ENCODE measurements around the gene ETFBKMT. TPM values are rescaled to one million over a fixed set of nuclear protein-coding genes. Genes with fewer than 3 reads are reported as not detected.
"Not testable (repeated sequence)": the region's sequence is repeated elsewhere in the genome, so short reads cannot be mapped to it uniquely, and the experiment has no call there.

Gene ETFBKMT
- polyA plus RNA-seq, 1 donor (not counting 4 experiments of a cell fraction or from before 2014, with no cell fraction given) = 1.4 TPM

- no peak for FAIRE-seq
Observed at GRCh38 chr12:31714406-31715271, 55.2 kb downstream of the ETFBKMT start.

GRCh38 chr12:31715283-31715825, 55.9 kb downstream of the ETFBKMT start:
- H3K4me2 ChIP-seq (ENCODE audit: control insufficient read depth, extremely low read depth, insufficient read depth, low read depth, low read length) = no peak overlapping the region
- no peaks in the 10 kb centered on the region for H3K27me3 ChIP-seq (ENCODE audit: control insufficient read depth, extremely low read depth, insufficient read depth, low read length)
- H3K9me3 ChIP-seq (ENCODE audit: control insufficient read depth, low read depth, low read length) = no peaks in the 10 kb centered on the region
- H3K27ac ChIP-seq (ENCODE audit: control insufficient read depth, insufficient read depth, low read length) = no peak overlapping the region
- H4K20me1 ChIP-seq (ENCODE audit: control insufficient read depth, extremely low read depth, insufficient read depth, low read length) = no peaks in the 10 kb centered on the region
- TF ChIP-seq CTCF (optimal IDR thresholded peaks at IDR 0.05 in 1 of 3, IDR thresholded peaks at IDR 0.05 in 1 of 3, conservative IDR thresholded peaks at IDR 0.05 in 1 of 3; ENCODE audit: extremely low read depth in 1 of 3, insufficient read depth in 2 of 3, low read length in 3 of 3) = no peak
- TF ChIP-seq EZH2 (IDR thresholded peaks at IDR 0.05; ENCODE audit: low read length) = no peak
- H2AFZ ChIP-seq (ENCODE audit: control insufficient read depth, low read length) = peak overlapping the region; percentile 37
- H3K36me3 ChIP-seq (ENCODE audit: control insufficient read depth in 2 of 2, extremely low read depth in 1 of 2, insufficient read depth in 2 of 2, low read length in 2 of 2) = no peaks in the 10 kb centered on the region
- no peak for DNase-seq (ENCODE audit: low read depth, low spot score)
- FAIRE-seq = peak; percentile 32
- no peak overlapping the region for H3K9ac ChIP-seq (ENCODE audit: control insufficient read depth, extremely low read depth, insufficient read depth, low read length)
- no peaks in the 10 kb centered on the region for H3K4me1 ChIP-seq (ENCODE audit: control insufficient read depth, extremely low read depth, insufficient read depth, low read length)
- no peaks in the 10 kb centered on the region for H3K79me2 ChIP-seq (ENCODE audit: control insufficient read depth, insufficient read depth, low read length)
- dilution Hi-C loops (cut with MboI; ENCODE audit: extremely low pct_ligation_motif_present, low sequenced_read_pairs) = no loop called here
- H3K4me3 ChIP-seq (ENCODE audit: control insufficient read depth in 2 of 3, extremely low read depth in 1 of 3, insufficient read depth in 2 of 3, low read depth in 1 of 3, low read length in 3 of 3) = no peak overlapping the region
- no peaks in the 10 kb centered on the region for H3K9me1 ChIP-seq (ENCODE audit: control insufficient read depth, extremely low read depth, insufficient read depth, low read length)

More at GRCh38 chr12:31714406-31715271, 55.2 kb downstream of the ETFBKMT start:
- H3K9me3 ChIP-seq (ENCODE audit: control insufficient read depth, low read depth, low read length) = no peaks in the 10 kb centered on the region
- no peaks in the 10 kb centered on the region for H3K79me2 ChIP-seq (ENCODE audit: control insufficient read depth, insufficient read depth, low read length)
- no peak for DNase-seq (ENCODE audit: low read depth, low spot score)
- dilution Hi-C loops (cut with MboI; ENCODE audit: extremely low pct_ligation_motif_present, low sequenced_read_pairs) = no loop called here
- H3K4me1 ChIP-seq (ENCODE audit: control insufficient read depth, extremely low read depth, insufficient read depth, low read length) = no peaks in the 10 kb centered on the region
- no peaks in the 10 kb centered on the region for H3K27me3 ChIP-seq (ENCODE audit: control insufficient read depth, extremely low read depth, insufficient read depth, low read length)
- no peak overlapping the region for H3K27ac ChIP-seq (ENCODE audit: control insufficient read depth, insufficient read depth, low read length)
- no peak for TF ChIP-seq EZH2 (IDR thresholded peaks at IDR 0.05; ENCODE audit: low read length)
- TF ChIP-seq CTCF (optimal IDR thresholded peaks at IDR 0.05 in 1 of 3, IDR thresholded peaks at IDR 0.05 in 1 of 3, conservative IDR thresholded peaks at IDR 0.05 in 1 of 3; ENCODE audit: extremely low read depth in 1 of 3, insufficient read depth in 2 of 3, low read length in 3 of 3) = no peak
- H3K36me3 ChIP-seq (ENCODE audit: control insufficient read depth in 2 of 2, extremely low read depth in 1 of 2, insufficient read depth in 2 of 2, low read length in 2 of 2) = no peaks in the 10 kb centered on the region
- no peak overlapping the region for H3K4me3 ChIP-seq (ENCODE audit: control insufficient read depth in 2 of 3, extremely low read depth in 1 of 3, insufficient read depth in 2 of 3, low read depth in 1 of 3, low read length in 3 of 3)
- H3K4me2 ChIP-seq (ENCODE audit: control insufficient read depth, extremely low read depth, insufficient read depth, low read depth, low read length) = no peak overlapping the region
- H4K20me1 ChIP-seq (ENCODE audit: control insufficient read depth, extremely low read depth, insufficient read depth, low read length) = no peaks in the 10 kb centered on the region
- no peak overlapping the region for H3K9ac ChIP-seq (ENCODE audit: control insufficient read depth, extremely low read depth, insufficient read depth, low read length)
- no peaks in the 10 kb centered on the region for H3K9me1 ChIP-seq (ENCODE audit: control insufficient read depth, extremely low read depth, insufficient read depth, low read length)
- H2AFZ ChIP-seq (ENCODE audit: control insufficient read depth, low read length) = no peak overlapping the region

GRCh38 chr12:31716998-31717397, 57.5 kb downstream of the ETFBKMT start:
- H3K9me3 ChIP-seq (ENCODE audit: control insufficient read depth, low read depth, low read length); H3K27me3 ChIP-seq (ENCODE audit: control insufficient read depth, extremely low read depth, insufficient read depth, low read length); H2AFZ ChIP-seq (ENCODE audit: control insufficient read depth, low read length); H3K4me3 ChIP-seq (ENCODE audit: control insufficient read depth in 2 of 3, extremely low read depth in 1 of 3, insufficient read depth in 2 of 3, low read depth in 1 of 3, low read length in 3 of 3); H3K9me1 ChIP-seq (ENCODE audit: control insufficient read depth, extremely low read depth, insufficient read depth, low read length); H3K4me1 ChIP-seq (ENCODE audit: control insufficient read depth, extremely low read depth, insufficient read depth, low read length); H3K27ac ChIP-seq (ENCODE audit: control insufficient read depth, insufficient read depth, low read length); H4K20me1 ChIP-seq (ENCODE audit: control insufficient read depth, extremely low read depth, insufficient read depth, low read length); H3K4me2 ChIP-seq (ENCODE audit: control insufficient read depth, extremely low read depth, insufficient read depth, low read depth, low read length); DNase-seq (ENCODE audit: low read depth, low spot score); FAIRE-seq; H3K9ac ChIP-seq (ENCODE audit: control insufficient read depth, extremely low read depth, insufficient read depth, low read length); H3K79me2 ChIP-seq (ENCODE audit: control insufficient read depth, insufficient read depth, low read length); H3K36me3 ChIP-seq (ENCODE audit: control insufficient read depth in 2 of 2, extremely low read depth in 1 of 2, insufficient read depth in 2 of 2, low read length in 2 of 2); dilution Hi-C loops (cut with MboI; ENCODE audit: extremely low pct_ligation_motif_present, low sequenced_read_pairs): not testable (repeated sequence)

Measured in keratinocyte (primary cell).